ENCODE measurements around the gene RAD51B.
A peak's percentile ranks its signal among the peaks of the same experiment; 100 is the strongest.

The RAD51B gene

DNA sequence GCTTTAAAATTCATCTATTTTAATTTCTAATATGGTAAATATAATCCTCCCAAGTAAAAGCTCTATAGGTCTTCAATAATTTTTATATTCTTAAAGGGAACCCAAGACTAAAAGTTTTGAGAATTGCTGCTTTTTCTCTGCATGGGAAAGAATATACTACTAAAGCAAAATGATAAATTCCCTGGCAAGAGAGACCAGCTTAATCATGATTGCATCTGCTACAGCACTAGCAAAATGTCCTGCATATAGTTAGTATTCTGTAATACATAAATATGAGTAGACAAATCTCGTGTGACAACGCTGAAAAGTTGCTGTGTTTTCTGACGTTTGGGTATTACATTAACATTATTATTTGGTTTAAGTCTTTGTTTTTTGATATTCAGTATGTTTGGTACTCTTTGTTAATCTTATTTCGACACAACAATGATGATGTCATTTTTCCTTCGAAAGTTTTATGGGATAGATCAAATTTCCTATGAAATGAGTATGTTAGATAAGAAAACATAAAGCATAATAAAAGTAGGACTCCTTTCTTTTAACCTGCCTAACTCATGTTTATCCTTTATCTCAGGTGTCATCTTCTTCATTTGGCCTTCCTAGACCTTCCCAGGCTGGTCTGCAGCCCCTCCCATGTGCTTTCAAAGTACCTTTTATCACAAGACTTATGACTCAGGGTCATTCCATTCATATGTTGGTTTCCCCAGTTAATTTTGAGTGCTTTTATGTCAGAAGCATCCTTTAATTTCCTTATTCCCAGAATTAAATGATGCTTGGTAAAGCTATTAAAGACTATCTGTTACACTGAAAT, 321.9 kb downstream of the RAD51B start:
- H3K4me2 ChIP-seq (ENCODE audit: low read length), result no peak overlapping the region
- no peaks in the 10 kb centered on the region for H3K79me2 ChIP-seq
- H3K27ac ChIP-seq, result no peak overlapping the region
- H3K4me3 ChIP-seq (ENCODE audit: low read depth, low read length), result no peak overlapping the region
- no peak for TF ChIP-seq CTCF (IDR thresholded peaks at IDR 0.05)
- H3K27me3 ChIP-seq (ENCODE audit: control insufficient read depth, insufficient read depth, low read length), result no peaks in the 10 kb centered on the region
- no peak overlapping the region for H2AFZ ChIP-seq
- no peaks in the 10 kb centered on the region for H3K9me3 ChIP-seq (ENCODE audit: control insufficient read depth, low read length)
- H3K9ac ChIP-seq, result no peak overlapping the region
- H3K36me3 ChIP-seq (ENCODE audit: control insufficient read depth, insufficient read depth, low read length), result no peaks in the 10 kb centered on the region
- H3K4me1 ChIP-seq, result peaks cover 23% of the 10 kb centered on the region

DNA sequence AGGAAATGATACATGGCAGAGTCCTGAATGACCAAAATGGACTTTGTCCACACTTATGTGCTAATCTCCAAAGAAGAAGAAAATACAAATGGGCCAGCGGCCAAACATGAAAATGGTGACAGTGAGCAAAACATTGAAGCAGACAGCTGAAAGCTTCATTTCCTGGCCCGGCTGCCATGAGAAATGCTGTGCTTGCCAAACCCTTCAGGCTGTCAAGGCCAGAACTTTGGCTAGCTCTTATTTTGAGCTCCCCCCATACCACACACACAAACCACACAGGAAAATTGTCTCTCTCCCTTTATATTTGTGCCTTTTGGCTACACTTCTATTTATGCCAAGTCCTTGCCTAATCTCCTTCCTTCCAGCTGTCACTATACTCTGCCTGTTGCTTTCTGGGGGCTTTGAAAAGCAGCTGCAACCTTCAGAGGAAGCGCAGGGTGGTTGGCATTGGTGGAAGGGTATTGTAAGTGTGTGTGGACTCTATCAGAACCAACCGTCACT, 323.8 kb downstream of the RAD51B start:
- H3K27ac ChIP-seq, result peak overlapping the region; percentile 20
- H3K9me3 ChIP-seq (ENCODE audit: control insufficient read depth, low read length), result no peaks in the 10 kb centered on the region
- TF ChIP-seq CTCF (IDR thresholded peaks at IDR 0.05), result no peak
- H3K4me1 ChIP-seq, result peaks cover 18% of the 10 kb centered on the region
- no peaks in the 10 kb centered on the region for H3K27me3 ChIP-seq (ENCODE audit: control insufficient read depth, insufficient read depth, low read length)
- no peak overlapping the region for H3K9ac ChIP-seq
- H3K79me2 ChIP-seq, result no peaks in the 10 kb centered on the region
- no peak overlapping the region for H3K4me3 ChIP-seq (ENCODE audit: low read depth, low read length)
- H2AFZ ChIP-seq, result peak overlapping the region; percentile 36
- H3K36me3 ChIP-seq (ENCODE audit: control insufficient read depth, insufficient read depth, low read length), result no peaks in the 10 kb centered on the region
- H3K4me2 ChIP-seq (ENCODE audit: low read length), result no peak overlapping the region

DNA sequence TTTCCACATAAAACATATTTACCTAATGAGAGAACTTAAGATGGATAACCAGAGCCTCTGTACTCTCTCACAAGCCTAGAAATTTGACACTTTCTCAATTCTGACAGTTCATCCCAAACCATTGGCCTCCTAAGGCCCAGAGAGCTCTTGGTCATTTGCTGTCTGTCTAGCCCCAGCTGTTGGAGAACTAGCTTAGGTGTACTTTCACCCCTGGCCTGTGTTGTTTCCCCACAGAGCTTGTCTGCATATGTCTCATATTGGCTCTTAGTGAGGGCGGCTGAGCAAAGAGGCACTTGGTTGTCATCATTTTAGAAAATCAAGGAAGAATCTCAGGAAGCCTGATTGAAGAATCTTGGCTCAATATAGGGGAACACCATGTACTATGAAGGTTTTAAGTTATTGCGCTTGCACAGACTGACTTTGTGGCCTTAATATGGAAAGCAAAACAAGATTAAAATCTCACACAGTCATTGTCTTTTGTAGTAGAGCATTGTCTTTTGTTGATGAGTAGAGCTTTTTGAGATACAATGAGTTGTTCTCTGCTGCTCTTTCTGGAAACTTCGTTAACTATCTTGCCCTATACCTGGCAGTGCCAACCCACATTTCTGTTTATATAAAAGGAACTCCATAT, 324.6 kb downstream of the RAD51B start:
- no peak overlapping the region for H2AFZ ChIP-seq
- no peaks in the 10 kb centered on the region for H3K9me3 ChIP-seq (ENCODE audit: control insufficient read depth, low read length)
- H3K27ac ChIP-seq, result peak overlapping the region; percentile 20
- H3K36me3 ChIP-seq (ENCODE audit: control insufficient read depth, insufficient read depth, low read length), result no peaks in the 10 kb centered on the region
- H3K4me1 ChIP-seq, result peaks cover 18% of the 10 kb centered on the region
- H3K9ac ChIP-seq, result no peak overlapping the region
- no peaks in the 10 kb centered on the region for H3K79me2 ChIP-seq
- no peak overlapping the region for H3K4me3 ChIP-seq (ENCODE audit: low read depth, low read length)
- H3K4me2 ChIP-seq (ENCODE audit: low read length), result no peak overlapping the region
- H3K27me3 ChIP-seq (ENCODE audit: control insufficient read depth, insufficient read depth, low read length), result no peaks in the 10 kb centered on the region
- TF ChIP-seq CTCF (IDR thresholded peaks at IDR 0.05), result no peak

GRCh38 chr14:68145036-68145435, 325.5 kb downstream of the RAD51B start:
- Histone ChIP-seq H3K79me2 (no peaks in the 10 kb centered on the region), H3K27ac (peak overlapping the region; percentile 20), H3K4me1 (peaks cover 15% of the 10 kb centered on the region)

More at GRCh38 chr14:68145036-68145435, 325.5 kb downstream of the RAD51B start:
- TF ChIP-seq CTCF (IDR thresholded peaks at IDR 0.05), result no peak
- Histone ChIP-seq H3K4me3 (ENCODE audit: low read depth, low read length) (no peak overlapping the region), H2AFZ (no peak overlapping the region), H3K36me3 (ENCODE audit: control insufficient read depth, insufficient read depth, low read length) (no peaks in the 10 kb centered on the region), H3K9ac (no peak overlapping the region), H3K4me2 (ENCODE audit: low read length) (no peak overlapping the region), H3K9me3 (ENCODE audit: control insufficient read depth, low read length) (no peaks in the 10 kb centered on the region), H3K27me3 (ENCODE audit: control insufficient read depth, insufficient read depth, low read length) (no peaks in the 10 kb centered on the region)

Measured in parathyroid adenoma (tissue), 2 donors.